ENCODE data around the gene LYPD6B. TPM values are rescaled to one million over a fixed set of nuclear protein-coding genes. Genes with fewer than 3 reads are reported as not detected.

The LYPD6B gene
- total and polyA plus RNA-seq, 4 donors: 0.13 to 0.59 (median 0.14) TPM

GRCh38 chr2:149037851-149038250 is 648 bp upstream of the LYPD6B start (continued):
- TF ChIP-seq FOXA2 (IDR thresholded peaks at IDR 0.05): no peak

- no peak for DNase-seq (ENCODE audit: low spot score)
- TF ChIP-seq ZBTB33 (IDR thresholded peaks at IDR 0.05) (no peak), ATF3 (IDR thresholded peaks at IDR 0.05) (no peak), YY1 (IDR thresholded peaks at IDR 0.05) (no peak), HNF4A (conservative IDR thresholded peaks at IDR 0.05) (no peak), SP1 (IDR thresholded peaks at IDR 0.05) (no peak), CTCF (IDR thresholded peaks at IDR 0.05; ENCODE audit: low read depth, low read length, missing input control) (no peak), RXRA (IDR thresholded peaks at IDR 0.05) (no peak), GABPA (IDR thresholded peaks at IDR 0.05 in 1 of 2, conservative IDR thresholded peaks at IDR 0.05 in 1 of 2) (no peak), TAF1 (conservative IDR thresholded peaks at IDR 0.05) (no peak), REST (IDR thresholded peaks at IDR 0.05) (no peak), JUND (IDR thresholded peaks at IDR 0.05) (no peak), NR2F2 (IDR thresholded peaks at IDR 0.05) (no peak), RAD21 (IDR thresholded peaks at IDR 0.05) (no peak), FOXA2 (IDR thresholded peaks at IDR 0.05) (no peak), MAX (IDR thresholded peaks at IDR 0.05) (no peak), HNF4G (IDR thresholded peaks at IDR 0.05) (no peak), EGR1 (IDR thresholded peaks at IDR 0.05; ENCODE audit: low read depth in 2 of 2) (no peak), FOXA1 (IDR thresholded peaks at IDR 0.05) (no peak)
- WGBS: 23% methylated on average over 11 of the region's 11 CpGs
- H3K36me3 ChIP-seq (ENCODE audit: control insufficient read depth in 4 of 4, insufficient read depth in 3 of 4, low read depth in 1 of 4, low read length in 3 of 4): no peaks in the 10 kb centered on the region
- no peaks in the 10 kb centered on the region for H3K9me3 ChIP-seq (ENCODE audit: control insufficient read depth in 4 of 4, low read length in 3 of 4)
- no peak overlapping the region for H3K27ac ChIP-seq (ENCODE audit: low read depth in 1 of 2, low read length in 2 of 2)
- H3K4me3 ChIP-seq (ENCODE audit: low read depth in 1 of 3, low read length in 3 of 3): peak overlapping the region in 1 of 3 donors; percentile 58
- peaks cover 0 to 11% (median 6%) of the 10 kb centered on the region in 4 donors for H3K4me1 ChIP-seq (ENCODE audit: control insufficient read depth in 4 of 4, insufficient read depth in 4 of 4, low read length in 3 of 4)
- no peak overlapping the region for H3K9ac ChIP-seq (ENCODE audit: low read depth in 1 of 2, low read length in 2 of 2)
- peaks cover 0 to 19% (median 5%) of the 10 kb centered on the region in 4 donors for H3K27me3 ChIP-seq (ENCODE audit: control insufficient read depth in 4 of 4, insufficient read depth in 4 of 4, low read length in 3 of 4)
These were observed 770 bp downstream of the LYPD6B start for GRCh38 chr2:149039213-149039724.
